OCI-LY3 (cell line): Measurements from ENCODE around the gene MARK2.

Experiments used
- CTCF ChIP-seq: fragments of 200-600, 300-600 bp; sonication (generic); IDR thresholded peaks from 2 replicates; pipeline ENCODE4 v1.5.1; 2014; ENCODE audit warnings: antibody characterized with exemption, low read length, low read depth
- EZH2phosphoT487 ChIP-seq: fragments of 200-600 bp; shearing (Covaris generic); IDR thresholded peaks from 2 replicates; pipeline ENCODE4 v1.6.1; 2018; ENCODE audit warnings: antibody characterized with exemption, mixed run types, low read depth

GRCh38 chr11:63868399-63869064 lies 29.6 kb downstream of the MARK2 start:
- TF ChIP-seq CTCF (no peak), EZH2phosphoT487 (no peak)
